ENCODE measurements around the gene SOX8.
"Not testable (repeated sequence)": the region's sequence is repeated elsewhere in the genome, so short reads cannot be mapped to it uniquely, and the experiment has no call there.

SOX8 gene

GRCh38 chr16:946048-946395, 35.5 kb upstream of the SOX8 start:
- TF ChIP-seq CTCF (IDR thresholded peaks at IDR 0.05; ENCODE audit: low read depth, low read length), result no peak
- DNase-seq (ENCODE audit: extremely low read depth, low read depth), result no peak

DNA sequence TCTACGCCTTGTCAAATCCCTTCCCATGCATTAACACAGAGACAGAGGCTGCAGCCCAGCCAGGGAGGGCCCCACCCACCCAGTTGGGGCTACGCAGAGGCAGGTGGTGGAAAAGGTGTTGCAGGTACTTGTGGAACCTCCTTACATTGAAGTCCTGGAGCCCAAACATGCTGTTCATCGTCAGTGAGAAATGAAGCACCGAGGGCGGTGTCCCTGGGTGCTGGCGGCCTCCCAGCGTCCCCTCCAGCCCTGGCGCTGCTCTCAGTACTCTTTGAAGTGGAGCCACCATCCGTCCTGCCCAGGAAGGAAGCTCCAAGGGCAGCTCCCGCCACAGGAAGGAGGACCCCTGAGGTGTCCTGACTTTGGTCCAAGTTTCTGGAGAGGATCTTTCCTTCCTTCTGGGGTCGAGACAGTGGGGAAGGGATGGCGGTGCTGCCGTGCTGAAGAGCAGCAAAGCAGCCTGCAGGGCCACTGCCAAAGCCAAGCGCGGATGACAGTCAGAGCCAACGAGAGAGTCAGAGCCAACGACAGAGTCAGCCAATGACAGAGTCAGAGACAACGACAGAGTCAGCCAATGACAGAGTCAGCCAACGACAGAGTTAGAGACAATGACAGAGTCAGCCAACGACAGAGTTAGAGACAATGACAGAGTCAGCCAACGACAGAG, 34.2 kb upstream of the SOX8 start:
- TF ChIP-seq CTCF (IDR thresholded peaks at IDR 0.05; ENCODE audit: low read depth, low read length), result no peak

GRCh38 chr16:947922-948303, 33.7 kb upstream of the SOX8 start:
- DNase-seq (ENCODE audit: extremely low read depth, low read depth), result not testable (repeated sequence)

More for the DNA sequence above, 34.2 kb upstream of the SOX8 start:
- DNase-seq (ENCODE audit: extremely low read depth, low read depth), result no peak

DNA sequence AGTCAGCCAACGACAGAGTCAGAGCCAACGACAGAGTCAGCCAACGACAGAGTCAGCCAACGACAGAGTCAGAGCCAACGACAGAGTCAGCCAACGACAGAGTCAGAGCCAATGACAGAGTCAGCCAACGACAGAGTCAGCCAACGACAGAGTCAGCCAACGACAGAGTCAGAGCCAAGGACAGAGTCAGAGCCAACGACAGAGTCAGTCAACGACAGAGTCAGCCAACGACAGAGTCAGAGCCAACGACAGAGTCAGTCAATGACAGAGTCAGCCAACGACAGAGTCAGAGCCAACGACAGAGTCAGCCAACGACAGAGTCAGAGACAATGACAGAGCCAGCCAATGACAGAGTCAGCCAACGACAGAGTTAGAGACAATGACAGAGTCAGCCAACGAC, 32.8 kb upstream of the SOX8 start:
- DNase-seq (ENCODE audit: extremely low read depth, low read depth), result not testable (repeated sequence)

DNA sequence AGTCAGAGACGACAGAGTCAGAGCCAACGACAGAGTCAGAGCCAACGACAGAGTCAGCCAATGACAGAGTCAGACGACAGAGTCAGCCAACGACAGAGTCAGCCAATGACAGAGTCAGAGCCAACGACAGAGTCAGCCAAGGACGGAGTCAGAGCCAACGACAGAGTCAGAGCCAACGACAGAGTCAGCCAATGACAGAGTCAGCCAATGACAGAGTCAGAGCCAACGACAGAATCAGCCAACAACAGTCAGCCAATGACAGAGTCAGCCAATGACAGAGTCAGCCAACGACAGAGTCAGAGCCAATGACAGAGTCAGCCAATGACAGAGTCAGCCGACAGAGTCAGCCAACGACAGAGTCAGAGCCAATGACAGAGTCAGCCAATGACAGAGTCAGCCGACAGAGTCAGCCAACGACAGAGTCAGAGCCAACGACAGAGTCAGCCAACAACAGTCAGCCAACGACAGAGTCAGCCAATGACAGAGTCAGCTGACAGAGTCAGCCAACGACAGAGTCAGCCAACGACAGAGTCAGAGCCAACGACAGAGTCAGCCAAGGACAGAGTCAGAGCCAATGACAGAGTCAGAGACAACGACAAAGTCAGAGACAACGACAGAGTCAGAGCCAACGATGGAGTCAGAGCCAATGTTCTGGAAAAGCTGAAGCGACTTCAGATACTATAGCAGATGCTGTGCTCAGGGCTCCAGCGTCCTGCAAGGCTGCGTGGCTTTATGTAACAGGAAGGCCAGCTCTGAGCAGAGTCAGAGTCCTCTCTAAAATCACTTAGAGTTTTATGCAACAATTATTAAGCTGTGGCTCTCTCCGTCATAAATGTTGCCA, 30.6 kb upstream of the SOX8 start:
- not testable (repeated sequence) for DNase-seq (ENCODE audit: extremely low read depth, low read depth)

- TF ChIP-seq CTCF (IDR thresholded peaks at IDR 0.05; ENCODE audit: low read depth, low read length), result no peak
- DNase-seq (ENCODE audit: extremely low read depth, low read depth), result no peak
These were observed 29.8 kb upstream of the SOX8 start for GRCh38 chr16:951660-952301.

GRCh38 chr16:952321-952720, 29.2 kb upstream of the SOX8 start:
- no peak for TF ChIP-seq CTCF (IDR thresholded peaks at IDR 0.05; ENCODE audit: low read depth, low read length)
- DNase-seq (ENCODE audit: extremely low read depth, low read depth), result no peak

GRCh38 chr16:953818-954217, 27.8 kb upstream of the SOX8 start:
- not testable (repeated sequence) for DNase-seq (ENCODE audit: extremely low read depth, low read depth)

DNA sequence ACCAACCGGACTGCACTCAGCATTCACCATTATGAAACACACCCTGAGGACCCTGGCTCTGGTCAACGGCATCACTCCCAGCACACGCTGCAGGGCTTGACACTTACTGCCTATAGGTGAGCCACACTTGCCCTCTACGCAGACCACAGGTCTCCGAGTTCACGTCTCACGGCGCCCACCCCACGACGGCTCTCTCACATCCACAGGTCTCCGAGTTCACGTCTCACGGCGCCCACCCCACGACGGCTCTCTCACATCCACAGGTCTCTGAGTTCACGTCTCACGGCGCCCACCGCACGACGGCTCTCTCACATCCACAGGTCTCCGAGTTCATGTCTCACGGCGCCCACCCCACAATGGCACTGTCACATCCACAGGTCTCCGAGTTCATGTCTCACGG, 25.8 kb upstream of the SOX8 start:
- DNase-seq (ENCODE audit: extremely low read depth, low read depth), result not testable (repeated sequence)
